Vagina (tissue), 2 donors: Measurements from ENCODE around the gene DIP2B. TPM values are rescaled to one million over a fixed set of nuclear protein-coding genes. Genes with fewer than 3 reads are reported as not detected.
"Not testable (repeated sequence)": the region's sequence is repeated elsewhere in the genome, so short reads cannot be mapped to it uniquely, and the experiment has no call there.

Experiments used
- DNase-seq, 2 donors: peaks; one replicate each; pipeline ENCODE4 v3.0.0-alpha.2; 2017; ENCODE audit errors: extremely low spot score in 2 of 2
- H3K27ac ChIP-seq: fragments of 200-600 bp; sonication (generic); one replicate; pipeline ENCODE4 v1.5.1; 2019
- H3K27me3 ChIP-seq: fragments of 200-600 bp; sonication (generic); one replicate; pipeline ENCODE4 v1.5.1; 2019
- H3K36me3 ChIP-seq, 2 donors: fragments of 200-600 bp; sonication (generic); one replicate each; pipeline ENCODE4 v1.5.1; 2017 to 2019
- H3K4me1 ChIP-seq: fragments of 200-600 bp; sonication (generic); one replicate; pipeline ENCODE4 v1.5.1; 2019
- H3K4me3 ChIP-seq, 2 donors: fragments of 200-600 bp; sonication (generic); 1 replicate in 1 of 2; 2 replicates in 1 of 2; pipeline ENCODE4 v1.5.1; 2016 to 2019
- H3K9me3 ChIP-seq: fragments of 200-600 bp; sonication (generic); one replicate; pipeline ENCODE4 v1.5.1; 2019
- POLR2A ChIP-seq, 2 donors: fragments of 450-650 bp; IDR thresholded peaks; one replicate each; pipeline ENCODE4 v1.6.1; 2017; ENCODE audit warnings: antibody characterized with exemption in 2 of 2, mild to moderate bottlenecking in 2 of 2, moderate library complexity in 2 of 2
- POLR2AphosphoS5 ChIP-seq, 2 donors: sonication (generic); formaldehyde crosslinking; IDR thresholded peaks; one replicate each; pipeline ENCODE4 v1.9.0; 2017; ENCODE audit warnings: antibody characterized with exemption in 2 of 2, mild to moderate bottlenecking in 2 of 2, low read depth in 1 of 2; ENCODE audit not compliant: insufficient read depth in 1 of 2
- intact Hi-C: fragments of 100-400 bp; cut with DNase I; formaldehyde crosslinking; loops from one replicate; pipeline ENCODE4 v1.15.1; 2023
- total RNA-seq: library from RNA; depleted of rRNA; stranded (reverse); fragments of >200 nt; gene quantifications from one replicate; pipeline ENCODE4 v1.2.3, GENCODE V29; 2016
- TF ChIP-seq, protein P1 (sequence below), 3 experiments: fragments of 450-650 bp in 2 of 3; fragments of 200-600 bp in 1 of 3; sonication (generic) in 1 of 3; IDR thresholded peaks; one replicate each; pipeline ENCODE4 v1.5.1; 2017 to 2019; ENCODE audit warnings: antibody characterized with exemption in 3 of 3, mild to moderate bottlenecking in 2 of 3, moderate library complexity in 2 of 3

DIP2B gene
- total RNA-seq, 1 donor from 2014 or later: 32.2 TPM

DNA sequence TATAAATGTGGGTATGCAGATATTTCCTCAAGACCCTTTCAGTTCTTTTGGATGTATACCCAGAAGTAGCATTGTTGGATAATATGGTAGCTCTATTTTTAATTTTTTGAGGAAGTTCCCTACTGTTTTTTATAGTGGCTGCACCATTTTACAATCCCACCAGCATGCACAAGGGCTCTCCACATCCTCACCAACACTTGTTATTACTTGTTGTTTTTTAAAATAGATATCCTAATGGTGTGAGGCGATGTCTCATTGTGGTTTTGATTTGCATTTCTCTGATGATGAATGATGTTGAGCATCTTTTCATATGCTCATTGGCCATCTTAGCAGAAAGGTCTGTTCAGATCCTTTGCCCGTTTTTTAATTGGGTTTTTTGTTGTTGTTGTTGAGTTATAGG, 47.1 kb downstream of the DIP2B start:
- H3K4me3 ChIP-seq: no peak overlapping the region
- DNase-seq: no peak
- intact Hi-C loops: no loop called here
- TF ChIP-seq POLR2AphosphoS5 (IDR thresholded peaks at IDR 0.05; ENCODE audit: insufficient read depth in 1 of 2, low read depth in 1 of 2): no peak
- TF ChIP-seq POLR2A (IDR thresholded peaks at IDR 0.05): no peak
- TF ChIP-seq, protein P1, sequence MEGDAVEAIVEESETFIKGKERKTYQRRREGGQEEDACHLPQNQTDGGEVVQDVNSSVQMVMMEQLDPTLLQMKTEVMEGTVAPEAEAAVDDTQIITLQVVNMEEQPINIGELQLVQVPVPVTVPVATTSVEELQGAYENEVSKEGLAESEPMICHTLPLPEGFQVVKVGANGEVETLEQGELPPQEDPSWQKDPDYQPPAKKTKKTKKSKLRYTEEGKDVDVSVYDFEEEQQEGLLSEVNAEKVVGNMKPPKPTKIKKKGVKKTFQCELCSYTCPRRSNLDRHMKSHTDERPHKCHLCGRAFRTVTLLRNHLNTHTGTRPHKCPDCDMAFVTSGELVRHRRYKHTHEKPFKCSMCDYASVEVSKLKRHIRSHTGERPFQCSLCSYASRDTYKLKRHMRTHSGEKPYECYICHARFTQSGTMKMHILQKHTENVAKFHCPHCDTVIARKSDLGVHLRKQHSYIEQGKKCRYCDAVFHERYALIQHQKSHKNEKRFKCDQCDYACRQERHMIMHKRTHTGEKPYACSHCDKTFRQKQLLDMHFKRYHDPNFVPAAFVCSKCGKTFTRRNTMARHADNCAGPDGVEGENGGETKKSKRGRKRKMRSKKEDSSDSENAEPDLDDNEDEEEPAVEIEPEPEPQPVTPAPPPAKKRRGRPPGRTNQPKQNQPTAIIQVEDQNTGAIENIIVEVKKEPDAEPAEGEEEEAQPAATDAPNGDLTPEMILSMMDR (IDR thresholded peaks at IDR 0.05): no peak
- no peaks in the 10 kb centered on the region for H3K36me3 ChIP-seq
- H3K27ac ChIP-seq: no peak overlapping the region
- no peaks in the 10 kb centered on the region for H3K9me3 ChIP-seq
- no peaks in the 10 kb centered on the region for H3K27me3 ChIP-seq
- H3K4me1 ChIP-seq: peaks cover 30% of the 10 kb centered on the region

DNA sequence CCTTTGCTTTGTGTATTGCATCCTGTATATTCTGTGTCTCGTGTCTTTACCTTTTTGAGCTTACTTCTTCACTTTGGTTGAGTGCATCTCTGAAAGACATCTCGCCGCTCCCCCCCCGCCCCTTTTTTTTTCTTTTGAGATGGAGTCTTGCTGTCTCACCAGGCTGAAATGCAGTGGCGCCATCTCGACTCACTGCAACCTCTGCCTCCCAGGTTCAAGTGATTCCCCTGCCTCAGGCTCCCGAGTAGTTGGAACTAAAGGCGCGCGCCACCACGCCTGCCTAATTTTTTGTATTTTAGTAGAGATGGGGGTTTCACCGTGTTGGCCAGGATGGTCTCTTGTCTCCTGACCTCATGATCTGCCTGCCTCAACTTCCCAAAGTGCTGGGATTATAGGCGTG, 49.9 kb downstream of the DIP2B start:
- Histone ChIP-seq H3K27me3 (no peaks in the 10 kb centered on the region), H3K36me3 (no peaks in the 10 kb centered on the region), H3K9me3 (no peaks in the 10 kb centered on the region), H3K27ac (no peak overlapping the region), H3K4me3 (no peak overlapping the region), H3K4me1 (peaks cover 15% of the 10 kb centered on the region)
- no peak for DNase-seq
- intact Hi-C loops: no loop called here
- TF ChIP-seq, protein P1 (IDR thresholded peaks at IDR 0.05): no peak
- TF ChIP-seq POLR2A (IDR thresholded peaks at IDR 0.05) (no peak), POLR2AphosphoS5 (IDR thresholded peaks at IDR 0.05; ENCODE audit: insufficient read depth in 1 of 2, low read depth in 1 of 2) (no peak)

DNA sequence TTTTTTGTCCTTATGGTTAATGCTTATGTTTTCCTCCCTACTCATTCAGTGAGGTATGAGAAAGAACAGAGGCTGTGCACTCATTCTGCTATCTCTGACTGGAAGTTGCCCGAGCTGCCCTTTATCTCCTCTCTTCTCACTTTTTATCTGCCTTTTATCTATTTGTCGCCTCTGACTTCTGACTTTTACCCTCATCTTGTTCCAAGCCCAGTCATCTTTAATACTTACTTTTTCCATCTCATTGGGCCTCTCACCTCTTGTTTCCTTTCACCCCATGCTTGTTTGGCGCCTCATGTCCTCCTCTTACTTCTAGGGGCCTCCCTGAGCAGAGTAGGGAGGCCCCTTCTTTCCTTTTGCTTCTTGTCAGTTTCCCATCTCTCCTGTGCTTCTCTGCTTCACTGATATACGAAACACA, 50.7 kb downstream of the DIP2B start:
- H3K36me3 ChIP-seq: no peaks in the 10 kb centered on the region
- DNase-seq: no peak
- H3K9me3 ChIP-seq: no peaks in the 10 kb centered on the region
- no peaks in the 10 kb centered on the region for H3K27me3 ChIP-seq
- no peak overlapping the region for H3K4me3 ChIP-seq
- H3K27ac ChIP-seq: no peak overlapping the region
- intact Hi-C loops: no loop called here
- peaks cover 15% of the 10 kb centered on the region for H3K4me1 ChIP-seq
- TF ChIP-seq, protein P1 (IDR thresholded peaks at IDR 0.05): no peak
- TF ChIP-seq POLR2AphosphoS5 (IDR thresholded peaks at IDR 0.05; ENCODE audit: insufficient read depth in 1 of 2, low read depth in 1 of 2) (no peak), POLR2A (IDR thresholded peaks at IDR 0.05) (no peak)

DNA sequence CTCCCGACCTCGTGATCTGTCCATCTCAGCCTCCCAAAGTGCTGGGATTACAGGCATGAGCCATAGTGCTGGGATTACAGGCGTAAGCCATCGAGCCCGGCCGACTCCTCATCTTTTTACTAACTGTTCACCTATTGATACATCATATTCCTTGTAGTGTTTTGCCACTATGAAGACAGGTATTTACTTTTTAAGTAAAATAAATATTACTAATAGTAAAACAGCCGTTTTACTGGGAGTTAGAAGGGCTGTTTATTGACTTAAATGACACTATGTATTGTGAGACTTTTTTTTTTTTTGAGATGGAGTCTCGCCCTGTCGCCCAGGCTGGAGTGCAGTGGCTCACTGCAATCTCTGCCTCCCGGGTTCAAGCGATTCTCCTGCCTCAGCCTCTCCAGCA, 51.5 kb downstream of the DIP2B start:
- no peak for DNase-seq
- TF ChIP-seq, protein P1 (IDR thresholded peaks at IDR 0.05): no peak
- no peak for TF ChIP-seq POLR2AphosphoS5 (IDR thresholded peaks at IDR 0.05; ENCODE audit: insufficient read depth in 1 of 2, low read depth in 1 of 2)
- TF ChIP-seq POLR2A (IDR thresholded peaks at IDR 0.05): no peak
- H3K4me3 ChIP-seq: no peak overlapping the region
- H3K9me3 ChIP-seq: no peaks in the 10 kb centered on the region
- H3K36me3 ChIP-seq: no peaks in the 10 kb centered on the region
- intact Hi-C loops: no loop called here
- no peak overlapping the region for H3K27ac ChIP-seq
- peaks cover 8% of the 10 kb centered on the region for H3K4me1 ChIP-seq
- H3K27me3 ChIP-seq: no peaks in the 10 kb centered on the region

DNA sequence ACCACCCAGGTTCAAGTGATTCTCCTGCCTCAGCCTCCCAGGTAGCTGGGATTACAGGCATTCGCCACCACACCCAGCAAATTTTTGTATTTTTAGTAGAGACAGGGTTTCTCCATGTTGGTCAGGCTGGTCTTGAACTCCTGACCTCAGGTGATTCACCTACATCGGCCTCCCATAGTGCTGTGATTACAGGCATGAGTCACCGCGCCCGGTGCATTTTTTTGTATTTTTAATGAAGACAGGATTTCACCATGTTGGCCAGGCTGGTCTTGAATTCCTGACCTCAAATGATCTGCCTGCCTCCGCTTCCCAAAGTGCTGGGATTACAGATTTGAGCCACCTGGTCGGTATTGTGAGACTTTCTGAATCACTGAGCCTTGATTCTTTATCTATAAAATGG, 52.0 kb downstream of the DIP2B start:
- H3K4me3 ChIP-seq, intact Hi-C loops, DNase-seq, H3K9me3 ChIP-seq, H3K36me3 ChIP-seq, H3K4me1 ChIP-seq, H3K27me3 ChIP-seq, H3K27ac ChIP-seq: not testable (repeated sequence)

DNA sequence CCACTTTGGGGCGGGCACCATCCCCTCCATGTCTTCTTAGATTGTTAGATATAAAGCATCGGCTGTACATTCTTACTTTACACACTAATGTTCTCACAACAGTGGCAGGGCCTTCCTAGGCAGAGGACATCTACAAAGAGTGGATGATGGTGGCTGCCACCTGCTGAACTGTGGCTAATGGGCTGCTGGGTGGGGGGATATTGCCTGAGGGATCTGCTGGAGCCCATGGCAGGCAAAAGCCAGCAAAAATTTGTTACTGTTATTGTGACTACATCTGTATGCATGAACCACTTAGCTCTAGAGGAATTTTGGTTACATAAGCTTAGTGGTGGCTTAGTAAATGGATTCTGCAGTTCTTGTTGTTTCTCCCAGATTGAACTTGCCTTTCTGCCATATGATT, 52.6 kb downstream of the DIP2B start:
- DNase-seq: no peak
- TF ChIP-seq POLR2AphosphoS5 (IDR thresholded peaks at IDR 0.05; ENCODE audit: insufficient read depth in 1 of 2, low read depth in 1 of 2): no peak
- TF ChIP-seq, protein P1 (IDR thresholded peaks at IDR 0.05): no peak
- TF ChIP-seq POLR2A (IDR thresholded peaks at IDR 0.05): no peak
- H3K27me3 ChIP-seq: no peaks in the 10 kb centered on the region
- no peak overlapping the region for H3K27ac ChIP-seq
- H3K4me3 ChIP-seq: no peak overlapping the region
- H3K9me3 ChIP-seq: no peaks in the 10 kb centered on the region
- no peaks in the 10 kb centered on the region for H3K36me3 ChIP-seq
- intact Hi-C loops: no loop called here
- peaks cover 5% of the 10 kb centered on the region for H3K4me1 ChIP-seq
